HG02852 (cell line): ENCODE results near the gene VAC14.

ENCODE experiments used
- ATAC-seq: cut with Tn5 transposase; IDR thresholded peaks from one replicate; pipeline ENCODE4 v1.9.1; 2021; ENCODE audit warnings: mild to moderate bottlenecking, moderate library complexity; ENCODE audit not compliant: unreplicated experiment

VAC14 gene

DNA sequence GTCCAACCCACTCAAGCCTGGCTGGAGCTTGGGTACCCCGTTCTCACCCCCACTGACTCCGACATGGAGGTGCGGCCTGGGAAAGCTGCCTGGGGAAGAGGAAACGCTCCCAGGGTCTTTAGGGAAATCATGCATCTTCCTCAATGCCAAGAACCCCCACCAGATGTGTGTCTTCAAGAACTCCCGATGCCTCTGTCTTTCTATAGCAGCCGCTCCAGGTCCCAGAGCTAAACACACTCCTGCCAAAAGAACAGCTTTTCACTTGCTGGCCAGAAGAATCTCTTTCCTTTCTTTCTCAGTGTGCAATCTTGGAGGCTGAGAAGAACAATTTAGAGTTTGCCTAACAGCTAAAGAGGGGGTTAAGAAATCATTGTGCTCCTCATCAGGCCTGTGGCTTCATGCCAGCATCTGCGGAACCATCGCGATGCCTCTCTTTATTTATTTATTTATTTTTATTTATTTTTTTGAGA lies 74.0 kb downstream of the VAC14 start:
- ATAC-seq, result no peak

DNA sequence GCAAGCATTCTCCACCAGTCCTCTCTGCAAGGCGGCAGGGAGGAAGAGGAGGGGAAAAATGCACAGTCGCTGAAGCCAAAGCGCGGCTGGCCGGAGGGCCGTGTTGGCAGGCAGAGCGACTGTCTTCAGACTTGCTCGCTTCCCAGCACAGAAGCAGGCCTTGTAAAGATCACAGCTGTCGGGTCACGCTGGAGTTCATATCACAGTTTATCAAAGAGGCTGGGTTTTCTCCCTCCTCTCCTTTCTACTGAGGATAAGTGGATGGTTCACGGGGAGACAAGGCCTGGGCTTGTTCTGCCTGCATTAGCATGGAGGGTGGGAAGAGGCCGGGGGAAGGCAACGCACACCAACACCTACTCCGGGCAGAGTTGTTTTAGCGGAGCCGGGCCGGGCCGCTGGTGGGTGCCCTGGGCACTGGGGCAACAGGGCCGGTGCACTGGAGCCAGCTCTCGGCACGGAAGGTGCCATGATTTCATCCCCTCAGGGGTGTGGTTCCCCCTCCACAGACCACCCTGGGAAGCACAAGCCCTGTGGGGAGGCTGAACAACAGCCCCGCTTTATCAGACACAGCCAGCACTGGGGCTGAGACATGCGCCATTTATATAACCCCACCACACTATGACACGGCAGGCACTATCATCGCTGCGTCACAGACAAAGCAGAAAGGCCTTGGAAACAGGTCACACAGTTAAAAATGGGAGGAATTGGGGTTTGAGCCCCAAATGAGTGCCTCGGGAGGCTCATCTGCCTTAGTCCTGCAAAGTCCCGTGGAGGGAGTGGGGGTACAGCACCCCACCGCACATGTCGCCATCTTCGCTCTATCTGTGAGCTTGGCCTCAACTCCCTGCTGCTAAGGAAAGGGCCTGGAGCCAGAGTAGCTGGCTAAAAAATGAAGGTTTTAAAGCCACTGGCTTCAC lies 74.8 kb downstream of the VAC14 start:
- no peak for ATAC-seq

DNA sequence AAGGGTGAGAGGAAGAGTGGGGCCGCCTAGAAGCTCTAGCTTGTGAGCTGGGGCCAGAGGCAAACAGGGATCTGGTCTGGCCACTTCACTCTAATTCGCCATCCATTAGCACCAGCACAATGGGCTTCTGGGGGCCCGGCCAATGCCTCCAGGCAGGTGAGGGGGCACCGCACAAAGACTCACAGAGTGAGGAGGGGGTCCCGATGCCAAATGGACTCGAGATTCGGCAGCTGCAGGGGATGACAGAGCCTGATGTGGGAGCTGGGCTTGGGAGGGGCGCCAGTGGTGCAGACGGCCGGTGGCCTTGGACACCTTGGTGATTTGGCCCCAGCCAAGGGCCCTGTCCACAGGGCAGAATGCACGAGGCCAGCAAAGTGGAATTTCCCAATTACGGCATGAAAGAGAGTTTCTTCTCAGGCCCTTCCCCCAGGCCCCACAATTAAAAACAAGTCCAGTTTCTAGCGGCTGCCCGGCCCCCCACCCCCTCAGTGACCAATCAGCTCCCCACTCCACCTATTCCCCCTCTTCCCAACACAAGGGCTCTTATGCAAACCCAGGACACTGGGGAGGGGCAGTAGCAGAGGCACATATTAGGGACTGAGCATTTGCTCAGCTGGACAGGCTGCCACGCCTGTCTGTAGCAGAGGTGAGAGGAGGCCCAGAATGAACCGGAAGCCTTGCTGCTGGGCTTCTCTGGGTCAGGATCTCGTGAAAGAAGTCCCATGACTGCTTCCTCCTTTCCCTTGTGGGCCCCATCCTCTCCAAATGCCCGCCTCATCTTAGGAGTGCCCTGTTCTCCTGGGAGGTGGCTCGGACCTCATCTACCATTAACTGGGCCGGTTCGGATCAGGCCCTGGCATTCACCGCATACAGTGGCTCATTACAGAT lies 75.7 kb downstream of the VAC14 start:
- ATAC-seq, result no peak

DNA sequence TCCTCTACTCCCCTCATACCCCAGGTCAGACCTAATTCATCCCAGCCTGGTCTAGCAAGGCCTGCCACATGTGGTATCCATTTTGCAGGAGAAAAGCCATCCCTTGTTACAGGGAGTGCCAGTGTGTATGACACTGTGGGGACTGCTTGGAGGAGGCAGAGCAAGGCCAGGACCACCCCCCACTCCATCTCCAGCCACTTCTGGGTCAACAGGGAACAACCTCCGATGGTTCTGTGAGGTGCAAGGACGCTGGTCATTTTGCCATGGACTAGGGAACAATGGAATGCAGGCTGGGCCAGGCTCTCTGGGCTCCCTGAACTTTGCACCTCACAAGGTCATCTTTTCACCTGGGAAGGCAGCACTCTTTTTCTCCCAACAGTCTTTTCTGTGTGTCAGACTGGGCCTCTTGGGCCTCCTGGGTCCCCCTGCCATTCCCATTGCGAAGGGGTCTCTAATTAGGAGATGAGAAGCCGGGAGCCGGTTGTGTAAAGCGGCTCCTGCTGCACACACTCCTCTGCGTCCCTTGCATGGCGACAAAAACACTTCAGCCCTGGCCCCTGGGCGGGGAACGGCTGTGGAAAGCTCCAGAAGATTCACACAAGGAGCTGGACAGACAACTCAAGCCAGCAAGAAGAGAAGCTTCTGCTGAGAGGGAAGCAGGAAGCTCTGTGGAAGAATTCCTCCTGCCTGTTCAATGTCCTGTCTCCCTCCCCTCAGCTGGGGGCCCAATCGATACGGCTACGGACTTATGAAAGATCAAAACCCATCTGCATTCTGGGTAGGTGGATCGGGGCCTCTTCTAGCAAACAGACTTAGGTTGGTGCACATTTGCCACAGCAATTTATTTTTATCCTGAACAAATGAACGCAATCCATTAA lies 76.6 kb downstream of the VAC14 start:
- ATAC-seq, result no peak

DNA sequence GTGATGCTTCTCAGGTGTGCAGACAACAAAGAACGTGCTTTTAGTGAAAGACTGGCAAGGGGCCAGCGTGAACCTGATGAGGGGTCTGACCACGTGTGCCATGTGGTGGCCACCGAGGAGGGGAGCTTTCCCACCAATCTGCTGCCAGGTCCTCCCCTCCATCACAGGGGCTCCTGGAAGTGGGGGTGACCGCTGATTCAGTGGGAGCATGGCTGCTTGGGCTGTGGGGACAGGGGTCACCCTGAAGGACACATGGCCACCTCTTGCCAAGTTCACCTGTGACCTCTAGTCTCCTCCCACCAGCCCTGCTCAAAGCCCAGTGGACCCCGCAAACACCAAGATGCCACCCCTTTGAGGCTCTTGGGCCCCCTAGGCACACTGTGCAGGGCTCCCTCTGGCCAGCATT lies 77.2 kb downstream of the VAC14 start:
- ATAC-seq, result no peak

DNA sequence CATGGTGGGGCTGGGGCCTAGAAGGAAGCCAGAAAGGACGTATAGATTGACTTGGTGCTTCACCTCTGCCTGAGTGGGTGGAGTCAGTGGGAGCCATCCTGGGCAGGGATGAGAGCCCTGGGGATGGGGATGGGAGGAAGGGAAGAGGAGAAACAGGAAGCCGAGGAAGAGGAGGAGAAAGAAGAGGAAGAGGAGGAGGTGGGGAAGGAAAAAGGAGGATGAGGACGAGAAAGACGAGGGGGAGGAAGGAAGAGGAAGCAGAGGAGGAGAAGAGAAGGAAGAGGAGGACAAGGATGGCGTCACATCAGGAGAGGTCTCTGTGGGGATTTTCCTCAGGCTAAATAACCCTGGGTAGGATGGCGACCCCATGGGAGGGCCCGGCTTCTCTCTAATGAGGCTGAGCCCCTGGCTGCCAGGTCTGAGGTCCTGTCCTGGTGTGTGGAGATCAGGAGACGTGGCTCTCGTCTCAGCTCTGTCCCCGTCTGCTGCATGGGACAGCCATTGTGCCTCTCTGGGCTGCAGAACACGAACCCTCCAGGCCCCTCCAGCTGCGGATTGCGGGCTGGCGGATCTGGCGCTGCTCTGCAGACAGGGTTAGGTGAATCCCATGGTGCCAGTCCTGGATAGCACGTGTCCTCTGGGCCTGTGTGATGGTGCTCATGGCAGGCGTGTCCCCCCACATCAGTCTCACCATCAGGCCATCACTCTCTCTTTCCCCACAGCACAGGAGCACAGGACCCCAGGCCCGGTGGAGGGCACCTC lies 79.6 kb downstream of the VAC14 start:
- no peak for ATAC-seq

DNA sequence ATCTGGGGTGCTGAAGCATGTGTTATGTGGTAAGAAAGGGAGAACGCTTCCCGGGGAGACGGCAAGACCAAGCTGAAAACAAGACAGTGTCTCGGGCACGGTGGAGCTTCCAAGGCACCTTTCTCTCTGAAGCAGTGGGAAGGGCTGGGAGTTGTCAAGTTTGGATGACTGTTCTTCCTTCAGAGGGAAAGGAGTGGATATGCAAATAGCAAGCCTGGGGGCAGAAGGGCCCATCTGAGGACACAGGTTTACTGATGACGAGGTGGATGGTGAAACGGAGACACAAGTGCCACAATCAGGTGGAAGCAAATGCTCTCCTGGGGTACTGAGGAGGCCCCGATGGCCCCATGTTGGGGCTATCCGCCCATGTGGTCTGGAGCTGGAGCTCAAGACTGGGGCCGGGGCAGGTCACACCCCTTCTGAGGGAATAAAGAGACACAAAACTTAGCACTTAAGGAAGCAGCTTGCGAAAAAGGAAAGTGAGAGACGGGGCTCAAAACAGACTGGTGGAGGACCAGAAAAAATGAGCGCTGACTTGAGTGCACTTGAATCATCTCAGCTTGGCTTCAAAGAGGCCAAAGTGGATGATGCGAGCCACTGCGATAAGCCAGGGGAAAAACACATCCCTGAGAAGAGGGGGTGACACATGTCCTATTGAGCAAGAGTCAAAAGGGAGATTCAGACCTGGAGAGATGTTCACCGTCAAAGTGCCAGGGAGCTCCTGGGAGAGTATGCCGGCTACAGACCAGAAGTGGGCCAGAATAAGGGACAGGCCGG lies 80.3 kb downstream of the VAC14 start:
- ATAC-seq, result no peak

DNA sequence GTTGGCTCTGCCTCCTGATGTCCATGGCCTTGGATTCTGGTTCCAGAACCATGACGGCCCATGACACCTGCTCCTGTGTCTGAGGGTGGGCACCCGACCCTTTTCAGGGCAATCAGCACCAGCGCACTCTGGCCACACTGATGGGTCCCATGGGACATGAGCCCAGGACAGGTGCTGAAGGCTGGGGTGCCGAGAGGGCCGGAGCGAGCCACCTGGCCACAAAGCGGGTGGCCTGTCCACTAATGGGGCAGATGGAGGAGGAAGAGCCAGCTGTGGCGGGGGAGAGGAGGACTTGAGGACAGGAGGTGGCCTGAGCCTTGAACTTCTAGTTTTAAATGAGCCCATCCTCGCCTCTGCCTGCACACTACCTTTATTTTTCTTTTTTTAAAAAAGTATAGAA lies 83.9 kb downstream of the VAC14 start:
- no peak for ATAC-seq

DNA sequence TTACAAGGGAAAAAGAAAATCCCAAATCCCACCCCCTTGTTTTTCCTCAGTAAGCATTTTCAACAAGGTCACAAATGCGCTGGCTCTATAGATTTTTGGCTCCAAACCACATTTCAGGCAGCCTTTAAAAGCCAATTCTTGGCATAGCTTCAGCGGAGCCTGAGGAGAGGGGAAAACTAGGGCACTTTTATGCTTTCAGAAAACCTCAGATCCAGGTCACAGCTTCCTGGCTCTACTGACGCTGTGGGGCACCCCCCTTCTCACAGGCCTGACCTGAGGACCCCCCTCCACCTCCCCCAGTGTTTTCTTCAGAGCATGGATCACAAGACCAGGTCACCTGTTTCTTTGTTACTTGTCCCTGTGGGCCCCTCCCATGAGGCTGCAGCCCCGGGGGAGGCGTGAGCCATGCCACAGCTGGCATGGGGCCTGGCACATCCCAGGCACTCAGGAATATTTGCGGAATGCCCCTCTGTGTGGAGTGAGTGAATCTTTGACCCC lies 85.0 kb downstream of the VAC14 start:
- ATAC-seq, result no peak

DNA sequence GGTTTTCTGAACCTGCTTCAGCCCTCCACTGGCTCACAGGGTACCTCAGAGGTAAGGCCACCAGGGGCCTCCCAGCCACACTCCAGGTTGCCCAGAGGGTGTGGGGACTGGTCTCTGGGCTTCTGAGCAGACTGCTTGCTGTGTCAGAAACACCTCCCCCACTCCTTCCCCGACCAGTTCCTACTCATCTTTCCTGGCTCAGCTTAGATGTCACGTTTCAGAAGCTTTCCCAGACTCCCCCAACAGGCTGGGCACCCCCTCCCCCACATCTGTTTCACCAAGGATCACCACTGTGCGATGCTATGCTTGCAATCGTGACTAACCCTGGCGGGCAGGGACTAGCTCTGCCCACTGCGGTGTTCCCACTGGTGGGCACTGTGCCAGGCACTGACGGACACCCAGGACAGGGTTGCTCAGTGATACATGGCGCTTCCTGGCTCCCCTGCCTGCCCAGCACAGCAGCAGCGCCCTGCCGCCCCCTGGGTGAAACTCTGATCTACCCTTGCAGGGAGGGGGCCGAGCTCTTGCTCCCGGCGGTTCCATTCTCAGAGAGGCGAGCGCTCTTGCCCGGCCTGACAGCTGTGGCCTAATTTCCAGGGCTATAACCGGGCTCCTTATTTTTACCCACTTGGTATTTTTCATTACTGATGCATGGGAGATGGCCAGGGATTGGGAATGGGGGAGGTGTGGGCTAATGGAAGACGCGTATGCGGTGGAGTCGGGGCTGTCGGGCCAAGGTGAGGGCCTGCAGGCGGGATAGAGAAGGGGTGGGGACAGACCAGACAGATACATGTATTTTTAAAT lies 85.7 kb downstream of the VAC14 start:
- no peak for ATAC-seq

DNA sequence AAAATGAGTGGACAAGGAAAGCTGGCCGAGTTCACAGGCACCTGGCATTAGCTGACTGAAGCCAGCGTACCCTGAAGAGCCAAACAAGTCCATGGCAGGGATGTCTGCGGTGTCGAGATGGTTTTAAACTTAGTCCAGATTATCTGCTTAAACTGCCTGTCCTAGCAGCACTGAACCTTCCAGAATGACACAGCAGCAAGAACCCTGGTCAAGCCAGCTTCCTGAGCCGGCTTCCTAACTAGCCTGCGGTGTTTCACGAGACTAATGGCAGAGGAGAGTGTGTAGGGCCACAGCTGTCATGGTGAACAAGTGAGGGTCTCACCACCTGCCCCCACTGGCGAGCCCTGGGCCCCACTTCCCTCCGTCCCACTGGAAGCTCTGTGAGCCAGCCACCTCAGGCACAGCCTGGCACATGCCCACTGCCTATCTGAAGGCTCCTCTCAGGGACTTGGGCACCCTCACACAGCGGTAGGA lies 86.3 kb downstream of the VAC14 start:
- ATAC-seq, result no peak

DNA sequence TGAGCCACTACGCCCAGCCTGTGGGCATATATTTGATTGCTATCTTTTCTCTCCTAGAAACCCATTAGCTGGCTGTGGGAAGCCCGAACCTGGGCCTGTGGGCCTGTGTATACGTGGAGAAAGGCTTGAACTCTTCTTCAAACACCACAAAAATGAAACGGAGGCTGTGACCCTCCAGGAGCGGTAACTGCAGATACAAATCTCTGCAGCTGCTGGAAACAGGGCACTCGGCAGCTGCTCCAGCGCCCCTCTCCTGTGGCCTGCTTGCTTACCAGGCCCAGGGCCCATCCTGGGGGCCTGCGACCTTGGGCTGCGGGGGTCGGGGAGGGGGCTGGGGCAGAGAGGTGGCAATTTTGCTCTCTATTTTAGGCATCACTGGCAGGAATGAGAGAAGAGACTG lies 87.1 kb downstream of the VAC14 start:
- no peak for ATAC-seq

DNA sequence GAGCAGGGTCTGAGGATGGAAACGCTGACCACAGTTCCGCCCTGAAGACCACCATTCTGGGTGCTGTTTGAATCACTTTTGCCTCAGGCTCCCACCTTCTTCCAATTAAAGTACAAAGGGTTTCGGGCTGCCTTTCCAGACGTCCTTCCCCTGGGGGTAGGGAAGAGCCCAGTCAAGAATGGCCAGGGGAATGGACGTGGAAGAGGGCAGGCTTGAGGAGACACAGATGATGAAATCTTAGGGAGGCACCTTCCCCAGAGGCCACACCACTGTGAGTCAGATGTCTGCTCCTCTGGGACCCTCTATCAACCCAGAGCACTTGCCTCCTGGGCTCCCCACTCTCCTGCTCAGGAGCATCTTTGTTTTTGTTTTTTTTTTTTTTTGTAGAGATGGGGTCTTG lies 87.6 kb downstream of the VAC14 start:
- no peak for ATAC-seq

DNA sequence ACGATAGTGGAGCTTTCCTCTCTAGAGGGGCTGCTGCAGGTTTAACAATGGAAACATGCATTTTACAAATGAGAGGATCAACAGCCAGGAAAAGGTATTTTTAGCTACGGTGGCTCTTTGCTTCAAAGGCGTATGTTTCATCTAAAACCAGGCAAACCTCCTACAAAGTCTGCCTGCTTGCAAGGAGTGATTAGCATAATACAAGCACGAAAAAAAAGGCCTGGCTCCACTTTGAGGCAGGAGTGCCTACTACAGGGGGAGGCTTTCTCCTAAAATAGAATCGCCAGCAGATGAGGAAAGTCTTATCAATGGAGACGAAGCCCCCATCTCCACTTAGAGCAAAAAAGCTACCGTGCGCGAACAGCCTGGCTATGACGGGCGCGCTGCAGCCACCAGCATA lies 88.0 kb downstream of the VAC14 start:
- no peak for ATAC-seq

DNA sequence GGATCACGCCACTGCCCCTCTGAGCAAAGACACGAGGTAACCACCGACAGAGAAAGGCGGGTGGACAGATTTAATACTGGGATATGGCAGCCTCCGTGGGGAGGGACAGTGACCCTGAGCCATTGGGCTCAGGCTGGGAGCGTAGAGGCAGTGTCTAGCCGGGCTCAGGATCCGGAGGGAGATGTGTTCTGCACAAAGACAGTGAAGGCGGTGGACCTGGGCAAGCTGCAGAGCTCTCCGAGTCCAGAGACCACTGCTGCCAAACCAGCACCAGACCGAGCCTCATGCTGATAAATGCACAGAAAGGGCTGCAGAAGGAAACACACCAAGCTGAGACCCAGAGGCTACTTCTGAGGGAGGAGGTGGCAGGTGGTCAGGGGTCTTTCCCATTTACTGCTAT lies 88.6 kb downstream of the VAC14 start:
- ATAC-seq, result no peak

DNA sequence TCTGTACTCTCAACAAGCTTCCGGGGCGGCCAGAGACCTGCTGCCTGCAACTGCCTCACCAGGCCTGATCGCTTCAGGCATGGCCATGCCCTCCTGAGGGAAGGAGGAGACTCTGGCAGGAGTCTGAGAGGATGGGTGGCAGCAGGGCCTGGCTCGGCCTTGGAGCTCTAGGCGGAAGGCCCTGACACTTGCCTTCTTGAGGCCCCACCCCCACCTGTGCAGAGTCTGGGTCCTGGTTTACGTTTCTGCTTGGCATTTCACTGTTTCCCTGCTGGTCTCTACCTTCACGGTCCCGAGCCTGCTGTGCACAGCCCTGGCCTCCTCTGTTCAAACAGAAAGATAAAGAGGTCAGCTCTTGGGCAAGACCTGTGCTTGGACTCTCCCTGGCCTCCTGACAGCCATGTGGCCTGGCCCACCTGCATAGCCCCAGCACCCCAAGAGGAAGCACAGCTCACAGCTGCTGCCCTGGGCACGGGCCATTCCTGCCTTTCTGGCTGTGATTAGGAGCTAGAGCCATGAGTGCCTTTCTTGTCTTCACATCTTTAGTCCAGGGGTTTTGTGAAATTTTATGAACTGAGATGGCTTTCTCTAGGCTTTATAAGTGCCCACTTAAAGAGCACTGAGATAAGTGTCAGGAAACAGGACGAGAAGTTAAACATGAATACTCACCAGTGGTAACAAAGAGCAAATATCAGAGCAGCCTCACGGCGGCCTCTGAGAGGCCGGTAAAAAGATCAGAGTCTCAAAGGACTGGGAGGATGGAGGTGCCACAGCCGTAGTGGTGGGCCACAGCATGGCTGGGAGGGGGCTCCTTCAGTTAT lies 89.5 kb downstream of the VAC14 start:
- ATAC-seq, result no peak
